Measurements from ENCODE around the gene KCNIP3. TPM values are rescaled to one million over a fixed set of nuclear protein-coding genes. Genes with fewer than 3 reads are reported as not detected.
"Not testable (repeated sequence)": the region's sequence is repeated elsewhere in the genome, so short reads cannot be mapped to it uniquely, and the experiment has no call there.

KCNIP3 gene
- total RNA-seq, 1 experiment from 2014 or later: 19.1 TPM

DNA sequence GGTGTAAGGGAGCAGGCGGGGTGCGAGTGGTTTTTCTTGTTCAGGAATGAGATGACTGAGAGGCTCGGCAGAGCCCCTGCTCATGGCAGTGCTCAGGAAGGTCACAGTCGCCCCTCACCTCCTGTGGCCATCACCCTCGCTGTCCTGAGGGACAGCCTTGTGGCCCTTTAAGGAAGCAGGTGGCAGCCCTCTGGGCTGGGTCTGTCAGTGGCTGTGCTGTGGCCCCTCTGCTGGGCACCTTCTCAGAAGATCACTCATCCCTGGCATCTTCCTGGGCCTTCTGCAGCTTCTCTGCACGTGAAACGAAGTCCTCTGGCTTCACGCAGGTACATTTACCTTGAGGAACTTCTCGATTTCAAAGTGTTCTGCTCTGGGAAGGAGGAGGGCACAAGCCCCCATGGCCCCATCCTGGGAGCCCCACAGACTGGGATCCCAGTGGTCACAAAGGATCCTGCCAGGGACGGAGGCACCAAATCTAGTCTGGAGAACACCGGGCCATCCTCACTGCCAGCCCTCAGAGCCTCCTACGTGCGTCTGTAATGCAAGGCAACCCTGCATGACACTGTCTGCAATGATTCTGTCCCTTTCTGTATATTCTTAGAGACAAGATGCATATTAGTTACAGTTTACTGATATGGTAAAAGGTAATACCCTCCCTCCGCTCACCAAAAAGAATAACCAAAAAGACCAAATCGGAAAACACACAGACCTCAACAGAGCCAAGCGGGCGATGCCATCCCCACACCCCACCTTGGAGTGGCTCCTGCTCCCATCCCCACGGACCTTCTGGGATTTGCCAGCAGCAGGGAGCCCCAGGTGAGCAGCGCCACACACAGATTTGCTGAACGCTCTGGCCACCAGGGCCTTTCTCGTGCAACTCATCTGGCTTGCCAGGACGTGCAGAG is 79.4 kb downstream of the KCNIP3 start:
- Histone ChIP-seq H3K27me3 (ENCODE audit: low read length) (no peaks in the 10 kb centered on the region), H3K4me1 (ENCODE audit: insufficient read depth, low read length) (no peaks in the 10 kb centered on the region), H3K4me3 (ENCODE audit: low read length) (no peak overlapping the region), H3K9me2 (replicated peaks; ENCODE audit: low read length) (no peaks in the 10 kb centered on the region), H3K36me3 (ENCODE audit: low read depth, low read length) (no peaks in the 10 kb centered on the region), H3K9ac (ENCODE audit: low read length) (no peak overlapping the region), H3K4me2 (ENCODE audit: low read length) (no peak overlapping the region), H3K79me2 (ENCODE audit: low read length) (no peaks in the 10 kb centered on the region), H2AFZ (ENCODE audit: low read length) (no peak overlapping the region), H3K27ac (ENCODE audit: low read length) (no peak overlapping the region), H4K20me1 (ENCODE audit: low read length) (no peaks in the 10 kb centered on the region), H3F3A (ENCODE audit: low read length, unreplicated experiment) (no peaks in the 10 kb centered on the region), H3K9me3 (ENCODE audit: low read length) (no peaks in the 10 kb centered on the region)
- intact Hi-C loops (cut with micrococcal nuclease): no loop called here
- ChIA-PET CTCF (no interaction called here), POLR2A (ENCODE audit: unreplicated experiment) (no interaction called here)
- TF ChIP-seq CTCF (conservative IDR thresholded peaks at IDR 0.05; ENCODE audit: low read depth, low read length) (no peak), EZH2 (IDR thresholded peaks at IDR 0.05; ENCODE audit: low read length, unreplicated experiment) (no peak), EZH2phosphoT487 (IDR thresholded peaks at IDR 0.05; ENCODE audit: borderline replicate concordance, low read length) (no peak)
- no peak for ATAC-seq
- no TSS peak for BruUV-seq (replicated peaks)
- DNase-seq: no peak

GRCh38 chr2:95377216-95378123 is 80.3 kb downstream of the KCNIP3 start:
- Histone ChIP-seq H3K9me3 (ENCODE audit: low read length) (no peaks in the 10 kb centered on the region), H2AFZ (ENCODE audit: low read length) (no peak overlapping the region), H3K4me2 (ENCODE audit: low read length) (no peak overlapping the region), H3K4me1 (ENCODE audit: insufficient read depth, low read length) (no peaks in the 10 kb centered on the region), H3K27me3 (ENCODE audit: low read length) (no peaks in the 10 kb centered on the region), H3K9ac (ENCODE audit: low read length) (no peak overlapping the region), H4K20me1 (ENCODE audit: low read length) (no peaks in the 10 kb centered on the region), H3K9me2 (replicated peaks; ENCODE audit: low read length) (no peaks in the 10 kb centered on the region), H3K27ac (ENCODE audit: low read length) (no peak overlapping the region), H3K4me3 (ENCODE audit: low read length) (no peak overlapping the region), H3K79me2 (ENCODE audit: low read length) (no peaks in the 10 kb centered on the region), H3K36me3 (ENCODE audit: low read depth, low read length) (no peaks in the 10 kb centered on the region), H3F3A (ENCODE audit: low read length, unreplicated experiment) (no peaks in the 10 kb centered on the region)
- no TSS peak for BruUV-seq (replicated peaks)
- ATAC-seq (no peak), DNase-seq (no peak)
- TF ChIP-seq EZH2phosphoT487 (IDR thresholded peaks at IDR 0.05; ENCODE audit: borderline replicate concordance, low read length) (no peak), EZH2 (IDR thresholded peaks at IDR 0.05; ENCODE audit: low read length, unreplicated experiment) (no peak), CTCF (conservative IDR thresholded peaks at IDR 0.05; ENCODE audit: low read depth, low read length) (no peak)
- intact Hi-C loops (cut with micrococcal nuclease): no loop called here
- CTCF ChIA-PET: no interaction called here
- POLR2A ChIA-PET (ENCODE audit: unreplicated experiment): no interaction called here

GRCh38 chr2:95378281-95378680 is 81.1 kb downstream of the KCNIP3 start:
- CTCF ChIA-PET: interaction anchor here (0.7 kb wide), 1 partner anchor 11 kb away, joined by 12 read pairs; no protein-coding TSS in a partner anchor
- BruUV-seq (replicated peaks); H3K27me3 ChIP-seq (ENCODE audit: low read length); H3K36me3 ChIP-seq (ENCODE audit: low read depth, low read length); intact Hi-C loops (cut with micrococcal nuclease); H3K9ac ChIP-seq (ENCODE audit: low read length); POLR2A ChIA-PET (ENCODE audit: unreplicated experiment); H3K4me2 ChIP-seq (ENCODE audit: low read length); H3K27ac ChIP-seq (ENCODE audit: low read length); H3K79me2 ChIP-seq (ENCODE audit: low read length); H3K4me3 ChIP-seq (ENCODE audit: low read length); H3F3A ChIP-seq (ENCODE audit: low read length, unreplicated experiment); H3K9me2 ChIP-seq (replicated peaks; ENCODE audit: low read length); H3K9me3 ChIP-seq (ENCODE audit: low read length); H3K4me1 ChIP-seq (ENCODE audit: insufficient read depth, low read length); H4K20me1 ChIP-seq (ENCODE audit: low read length); ATAC-seq; H2AFZ ChIP-seq (ENCODE audit: low read length); DNase-seq: not testable (repeated sequence)
